Measurements from ENCODE around the gene LZTR1. TPM values are rescaled to one million over a fixed set of nuclear protein-coding genes. Genes with fewer than 3 reads are reported as not detected.

Gene LZTR1
- total RNA-seq, 1 experiment from 2014 or later: 54.3 TPM

DNA sequence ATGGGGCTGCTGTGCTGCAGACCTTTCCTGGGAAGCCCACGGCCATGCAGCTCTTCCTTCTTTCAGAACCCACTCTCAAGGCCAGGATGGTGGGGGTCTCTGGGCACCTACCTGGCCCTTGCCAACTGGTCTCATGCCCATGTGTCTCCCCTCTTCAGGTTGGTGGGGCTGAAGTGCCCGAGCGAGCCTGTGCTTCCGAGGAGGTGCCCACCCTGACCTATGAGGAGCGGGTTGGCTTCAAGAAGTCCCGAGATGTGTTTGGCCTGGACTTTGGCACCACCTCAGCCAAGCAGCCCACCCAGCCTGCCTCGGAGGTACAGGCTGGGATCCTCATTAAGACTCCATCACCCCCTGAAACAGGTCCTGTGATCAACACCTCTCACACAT is 10.0 kb downstream of the LZTR1 start:
- H3K27me3 ChIP-seq (replicated peaks; ENCODE audit: insufficient read depth, low read depth, low read length, poor library complexity): no peaks in the 10 kb centered on the region
- intact Hi-C loops (cut with micrococcal nuclease; ENCODE audit: unreplicated experiment): no loop called here
- no peak overlapping the region for H3K4me3 ChIP-seq (ENCODE audit: low read depth, low read length, poor library complexity, severe bottlenecking)
- H3K27ac ChIP-seq (ENCODE audit: low read depth, low read length, poor library complexity, severe bottlenecking): no peak overlapping the region
- no peak for DNase-seq (ENCODE audit: low spot score)
- ChIA-PET POLR2A (ENCODE audit: low non-redundant PET) (no interaction called here), CTCF (no interaction called here)
- H3K36me3 ChIP-seq (ENCODE audit: insufficient read depth, low read length, poor library complexity, severe bottlenecking): peaks cover 10% of the 10 kb centered on the region
- no peaks in the 10 kb centered on the region for H3K9me3 ChIP-seq (ENCODE audit: low read depth, low read length, poor library complexity, severe bottlenecking)
- BruUV-seq (replicated peaks): no TSS peak
- no peaks in the 10 kb centered on the region for H3K4me1 ChIP-seq (ENCODE audit: insufficient read depth, low read length, poor library complexity, severe bottlenecking)
- TF ChIP-seq, protein P1, sequence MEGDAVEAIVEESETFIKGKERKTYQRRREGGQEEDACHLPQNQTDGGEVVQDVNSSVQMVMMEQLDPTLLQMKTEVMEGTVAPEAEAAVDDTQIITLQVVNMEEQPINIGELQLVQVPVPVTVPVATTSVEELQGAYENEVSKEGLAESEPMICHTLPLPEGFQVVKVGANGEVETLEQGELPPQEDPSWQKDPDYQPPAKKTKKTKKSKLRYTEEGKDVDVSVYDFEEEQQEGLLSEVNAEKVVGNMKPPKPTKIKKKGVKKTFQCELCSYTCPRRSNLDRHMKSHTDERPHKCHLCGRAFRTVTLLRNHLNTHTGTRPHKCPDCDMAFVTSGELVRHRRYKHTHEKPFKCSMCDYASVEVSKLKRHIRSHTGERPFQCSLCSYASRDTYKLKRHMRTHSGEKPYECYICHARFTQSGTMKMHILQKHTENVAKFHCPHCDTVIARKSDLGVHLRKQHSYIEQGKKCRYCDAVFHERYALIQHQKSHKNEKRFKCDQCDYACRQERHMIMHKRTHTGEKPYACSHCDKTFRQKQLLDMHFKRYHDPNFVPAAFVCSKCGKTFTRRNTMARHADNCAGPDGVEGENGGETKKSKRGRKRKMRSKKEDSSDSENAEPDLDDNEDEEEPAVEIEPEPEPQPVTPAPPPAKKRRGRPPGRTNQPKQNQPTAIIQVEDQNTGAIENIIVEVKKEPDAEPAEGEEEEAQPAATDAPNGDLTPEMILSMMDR (conservative IDR thresholded peaks at IDR 0.05; ENCODE audit: low read depth, low read length): no peak
- no peak for TF ChIP-seq EZH2 (IDR thresholded peaks at IDR 0.05; ENCODE audit: borderline replicate concordance, low read depth, low read length, poor library complexity, severe bottlenecking)

DNA sequence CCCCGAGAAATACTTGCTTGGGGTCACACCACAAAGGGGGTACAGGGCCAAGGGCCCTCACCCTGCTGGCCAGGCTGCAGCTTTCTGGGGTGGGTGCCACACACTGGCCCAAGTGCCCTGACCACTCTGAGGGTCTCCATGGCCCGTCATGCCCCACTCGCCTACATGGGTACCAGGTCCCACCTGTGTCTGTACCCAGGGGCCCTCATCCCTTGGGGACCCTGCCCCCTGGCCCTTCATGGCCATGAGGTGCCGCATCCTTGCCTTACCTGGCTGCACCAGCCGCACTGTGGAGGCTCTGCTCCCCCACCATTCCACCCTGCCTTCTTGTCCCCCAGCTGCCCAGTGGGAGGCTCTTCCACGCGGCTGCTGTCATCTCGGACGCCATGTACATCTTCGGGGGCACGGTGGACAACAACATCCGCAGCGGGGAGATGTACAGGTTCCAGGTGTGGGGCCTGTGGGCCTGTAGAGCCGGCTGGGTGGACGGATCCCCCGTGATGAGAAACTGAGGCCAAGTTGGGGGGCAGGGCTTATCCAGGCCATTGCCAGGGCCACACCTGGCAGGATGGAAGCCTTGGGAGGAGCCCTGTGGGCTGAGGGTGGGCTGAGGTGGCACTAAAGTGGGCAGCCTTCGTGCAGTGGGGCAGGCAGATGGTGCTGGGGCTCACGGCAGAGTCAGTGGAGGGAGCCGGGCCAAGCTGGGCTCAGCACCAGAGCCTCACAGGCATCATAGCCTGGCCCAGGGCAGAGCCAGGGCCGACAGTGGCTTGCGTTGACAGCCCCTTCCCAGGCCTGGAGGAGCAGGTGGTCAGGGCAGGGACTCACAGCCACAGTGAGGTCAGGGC is 10.6 kb downstream of the LZTR1 start:
- no peak for DNase-seq (ENCODE audit: low spot score)
- intact Hi-C loops (cut with micrococcal nuclease; ENCODE audit: unreplicated experiment): no loop called here
- Histone ChIP-seq H3K4me3 (ENCODE audit: low read depth, low read length, poor library complexity, severe bottlenecking) (no peak overlapping the region), H3K36me3 (ENCODE audit: insufficient read depth, low read length, poor library complexity, severe bottlenecking) (peaks cover 10% of the 10 kb centered on the region), H3K27me3 (replicated peaks; ENCODE audit: insufficient read depth, low read depth, low read length, poor library complexity) (no peaks in the 10 kb centered on the region), H3K9me3 (ENCODE audit: low read depth, low read length, poor library complexity, severe bottlenecking) (no peaks in the 10 kb centered on the region), H3K27ac (ENCODE audit: low read depth, low read length, poor library complexity, severe bottlenecking) (no peak overlapping the region), H3K4me1 (ENCODE audit: insufficient read depth, low read length, poor library complexity, severe bottlenecking) (no peaks in the 10 kb centered on the region)
- CTCF ChIA-PET: no interaction called here
- BruUV-seq (replicated peaks): no TSS peak
- no peak for TF ChIP-seq EZH2 (IDR thresholded peaks at IDR 0.05; ENCODE audit: borderline replicate concordance, low read depth, low read length, poor library complexity, severe bottlenecking)
- TF ChIP-seq, protein P1 (conservative IDR thresholded peaks at IDR 0.05; ENCODE audit: low read depth, low read length): no peak
- POLR2A ChIA-PET (ENCODE audit: low non-redundant PET): no interaction called here

DNA sequence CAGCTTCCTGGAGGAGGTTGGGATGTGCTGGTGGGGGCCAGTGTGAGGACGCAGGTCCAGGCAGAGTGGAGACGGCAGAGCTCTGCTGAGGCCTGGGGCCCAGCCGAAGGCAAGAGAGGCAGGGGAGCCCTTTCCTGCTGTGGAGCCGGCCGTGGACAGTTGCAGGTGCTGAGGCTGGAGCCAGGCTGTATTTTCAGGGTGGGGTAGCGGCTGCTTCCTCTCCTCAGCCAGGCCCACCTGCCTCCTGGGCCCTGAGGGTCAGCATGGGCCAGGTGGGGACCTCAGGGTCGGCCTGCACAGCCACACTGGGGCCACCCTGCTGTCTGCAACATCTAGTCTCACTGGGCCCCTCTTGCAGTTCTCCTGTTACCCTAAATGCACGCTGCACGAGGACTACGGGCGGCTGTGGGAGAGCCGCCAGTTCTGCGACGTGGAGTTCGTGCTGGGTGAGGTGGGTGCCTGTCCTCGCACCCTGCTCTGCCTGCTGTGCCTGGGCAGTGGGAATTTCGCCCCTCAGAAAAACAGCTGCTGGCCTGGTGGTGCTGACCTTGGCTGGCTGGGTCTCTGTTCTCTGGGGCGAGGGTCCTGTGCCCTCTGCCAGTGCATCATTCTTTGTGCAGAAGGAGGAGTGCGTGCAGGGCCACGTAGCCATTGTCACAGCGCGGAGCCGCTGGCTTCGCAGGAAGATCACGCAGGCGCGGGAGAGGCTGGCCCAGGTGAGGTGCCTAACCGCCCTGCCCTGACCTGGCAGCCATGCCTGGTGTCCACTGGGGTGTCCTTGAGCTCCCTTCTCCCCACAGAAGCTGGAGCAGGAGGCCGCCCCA is 11.4 kb downstream of the LZTR1 start:
- CTCF ChIA-PET: no interaction called here
- no TSS peak for BruUV-seq (replicated peaks)
- H3K4me1 ChIP-seq (ENCODE audit: insufficient read depth, low read length, poor library complexity, severe bottlenecking): no peaks in the 10 kb centered on the region
- POLR2A ChIA-PET (ENCODE audit: low non-redundant PET): no interaction called here
- DNase-seq (ENCODE audit: low spot score): no peak
- no peaks in the 10 kb centered on the region for H3K9me3 ChIP-seq (ENCODE audit: low read depth, low read length, poor library complexity, severe bottlenecking)
- intact Hi-C loops (cut with micrococcal nuclease; ENCODE audit: unreplicated experiment): no loop called here
- H3K4me3 ChIP-seq (ENCODE audit: low read depth, low read length, poor library complexity, severe bottlenecking): no peak overlapping the region
- no peak overlapping the region for H3K27ac ChIP-seq (ENCODE audit: low read depth, low read length, poor library complexity, severe bottlenecking)
- TF ChIP-seq EZH2 (IDR thresholded peaks at IDR 0.05; ENCODE audit: borderline replicate concordance, low read depth, low read length, poor library complexity, severe bottlenecking): no peak
- TF ChIP-seq, protein P1 (conservative IDR thresholded peaks at IDR 0.05; ENCODE audit: low read depth, low read length): no peak
- H3K36me3 ChIP-seq (ENCODE audit: insufficient read depth, low read length, poor library complexity, severe bottlenecking): peaks cover 14% of the 10 kb centered on the region
- no peaks in the 10 kb centered on the region for H3K27me3 ChIP-seq (replicated peaks; ENCODE audit: insufficient read depth, low read depth, low read length, poor library complexity)

Measured in A673 (cell line).